ENCODE measurements around the gene MTHFD2L.

DNA sequence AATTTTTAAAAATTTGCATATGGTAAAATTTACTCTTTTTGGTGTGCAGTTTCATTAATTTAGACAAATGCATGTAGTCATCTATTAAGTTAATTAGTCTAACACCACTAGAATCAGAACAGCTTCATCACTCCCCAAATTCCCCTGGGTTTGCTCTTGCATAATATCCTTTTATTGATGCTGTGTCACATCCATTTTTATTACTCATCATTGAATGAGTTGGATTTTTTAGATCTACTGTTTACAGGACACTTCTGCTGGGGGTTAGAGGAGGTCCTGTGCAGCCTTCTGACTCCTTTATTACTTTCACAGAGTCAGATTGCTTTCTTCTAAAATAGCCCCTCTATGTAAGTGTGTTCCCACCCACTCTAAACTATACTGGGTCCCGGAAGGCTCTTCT, 65.9 kb downstream of the MTHFD2L start:
- TF ChIP-seq CTCF (IDR thresholded peaks at IDR 0.05) (no peak), POLR2A (IDR thresholded peaks at IDR 0.05) (no peak), POLR2AphosphoS5 (IDR thresholded peaks at IDR 0.05) (no peak), EP300 (IDR thresholded peaks at IDR 0.05) (no peak)
